Testis (tissue), 5 donors: Measurements from ENCODE around the gene CRISP2. TPM values are rescaled to one million over a fixed set of nuclear protein-coding genes. Genes with fewer than 3 reads are reported as not detected.

Source experiments
- DNase-seq: peaks from one replicate; pipeline ENCODE4 v3.0.0-alpha.2; 2019
- H3K27ac ChIP-seq, 2 donors: fragments of 200-600 bp; sonication (generic); one replicate each; pipeline ENCODE4 v1.5.1; 2019
- H3K27me3 ChIP-seq: fragments of 200-600 bp; sonication (generic); one replicate; pipeline ENCODE4 v1.5.1; 2019
- H3K36me3 ChIP-seq: fragments of 200-600 bp; sonication (generic); one replicate; pipeline ENCODE4 v1.5.1; 2017; ENCODE audit warnings: low read depth; ENCODE audit errors: missing control alignments
- H3K4me1 ChIP-seq: fragments of 200-600 bp; sonication (generic); one replicate; pipeline ENCODE4 v1.5.1; 2019
- H3K4me3 ChIP-seq, 2 donors: fragments of 200-600 bp; sonication (generic); one replicate each; pipeline ENCODE4 v1.5.1; 2017 to 2019
- H3K9me3 ChIP-seq: fragments of 200-600 bp; sonication (generic); one replicate; pipeline ENCODE4 v1.5.1; 2017
- POLR2A ChIP-seq: fragments of 450-650 bp; IDR thresholded peaks from one replicate; pipeline ENCODE4 v1.6.1; 2017; ENCODE audit warnings: antibody characterized with exemption, mild to moderate bottlenecking, moderate library complexity
- WGBS, 2 donors: methylation state at CpG; one replicate each; pipeline ENCODE4 v1.1.5; 2018; 5-methylcytosine and 5-hydroxymethylcytosine counted together
- intact Hi-C: fragments of 100-400 bp; cut with DNase I; formaldehyde crosslinking; loops from one replicate; pipeline ENCODE4 v1.15.1; 2023; ENCODE audit warnings: low total_unique reads
- long read RNA-seq, 2 donors: transcript quantifications; one replicate each; lab custom pipeline, GENCODE V29; 2026
- polyA plus RNA-seq: library from polyadenylated mRNA; stranded (reverse); fragments of 350-450 nt; fragmentation: Illumina TruSeq; extraction: RNeasy Lipid Tissue Mini Kit (QIAGEN cat#74804); gene quantifications from one replicate; pipeline ENCODE4 v1.2.3, GENCODE V29; 2014; ENCODE audit warnings: low read depth, low replicate concordance; ENCODE audit not compliant: insufficient read depth
- total RNA-seq, 2 donors: library from RNA; depleted of rRNA; stranded (reverse); fragments of >200 nt; gene quantifications; one replicate each; pipeline ENCODE4 v1.2.3, GENCODE V29; 2016
- TF ChIP-seq, protein P1 (sequence below), 3 experiments: fragments of 450-650 bp in 2 of 3; fragments of 200-600 bp in 1 of 3; sonication (generic) in 1 of 3; IDR thresholded peaks; one replicate each; pipeline ENCODE4 v1.5.1; 2016 to 2019; ENCODE audit warnings: antibody characterized with exemption in 3 of 3, mild to moderate bottlenecking in 2 of 3, moderate library complexity in 1 of 3

Gene CRISP2
- total RNA-seq (100 to 1,000 TPM; 197 to 739 TPM), polyA plus RNA-seq (709 TPM)
- long read RNA-seq, donor 1: 0 reads
- long read RNA-seq, donor 2, partial matches to known transcripts: 0 of 1 reads
- long read RNA-seq, donor 2, other reads (novel, unspliced or antisense): 0 of 1 reads

- no peaks in the 10 kb centered on the region for H3K9me3 ChIP-seq
- no peak within 1 kb of the TSS for H3K27ac ChIP-seq
- intact Hi-C loops: no loop called here
- no peaks in the 10 kb centered on the region for H3K4me1 ChIP-seq
- TF ChIP-seq, protein P1, sequence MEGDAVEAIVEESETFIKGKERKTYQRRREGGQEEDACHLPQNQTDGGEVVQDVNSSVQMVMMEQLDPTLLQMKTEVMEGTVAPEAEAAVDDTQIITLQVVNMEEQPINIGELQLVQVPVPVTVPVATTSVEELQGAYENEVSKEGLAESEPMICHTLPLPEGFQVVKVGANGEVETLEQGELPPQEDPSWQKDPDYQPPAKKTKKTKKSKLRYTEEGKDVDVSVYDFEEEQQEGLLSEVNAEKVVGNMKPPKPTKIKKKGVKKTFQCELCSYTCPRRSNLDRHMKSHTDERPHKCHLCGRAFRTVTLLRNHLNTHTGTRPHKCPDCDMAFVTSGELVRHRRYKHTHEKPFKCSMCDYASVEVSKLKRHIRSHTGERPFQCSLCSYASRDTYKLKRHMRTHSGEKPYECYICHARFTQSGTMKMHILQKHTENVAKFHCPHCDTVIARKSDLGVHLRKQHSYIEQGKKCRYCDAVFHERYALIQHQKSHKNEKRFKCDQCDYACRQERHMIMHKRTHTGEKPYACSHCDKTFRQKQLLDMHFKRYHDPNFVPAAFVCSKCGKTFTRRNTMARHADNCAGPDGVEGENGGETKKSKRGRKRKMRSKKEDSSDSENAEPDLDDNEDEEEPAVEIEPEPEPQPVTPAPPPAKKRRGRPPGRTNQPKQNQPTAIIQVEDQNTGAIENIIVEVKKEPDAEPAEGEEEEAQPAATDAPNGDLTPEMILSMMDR (IDR thresholded peaks at IDR 0.05): no peak
- no peak for TF ChIP-seq POLR2A
- DNase-seq: peak; percentile 52
- H3K36me3 ChIP-seq: no peaks in the 10 kb centered on the region
- H3K27me3 ChIP-seq: no peaks in the 10 kb centered on the region
- H3K4me3 ChIP-seq: peak within 1 kb of the TSS; percentile 15 to 40
- WGBS, 2 donors: 27 to 41% methylated on average over 26 of the region's 26 CpGs
These were observed at the start of gene CRISP2 for GRCh38 chr6:49713346-49713745. Gene CRISP2, minus strand, starts transcription at chr6:49713543. Its CDS starts 4,347 bp downstream, at chr6:49709196.

GRCh38 chr6:49744259-49744658 lies 30.9 kb upstream of the CRISP2 start, which contains the start of gene CRISP3:
Gene CRISP3, minus strand, starts transcription at chr6:49744388. Its CDS starts 21 bp downstream, at chr6:49744367.
- no peaks in the 10 kb centered on the region for H3K4me1 ChIP-seq
- no peak for DNase-seq
- 52 to 62% methylated on average over 1 of the region's 1 CpG for WGBS, 2 donors
- no peaks in the 10 kb centered on the region for H3K36me3 ChIP-seq
- no peaks in the 10 kb centered on the region for H3K27me3 ChIP-seq
- no peak within 1 kb of the TSS for H3K4me3 ChIP-seq
- H3K9me3 ChIP-seq: no peaks in the 10 kb centered on the region
- TF ChIP-seq, protein P1 (IDR thresholded peaks at IDR 0.05): no peak
- H3K27ac ChIP-seq: no peak within 1 kb of the TSS
- intact Hi-C loops: no loop called here

DNA sequence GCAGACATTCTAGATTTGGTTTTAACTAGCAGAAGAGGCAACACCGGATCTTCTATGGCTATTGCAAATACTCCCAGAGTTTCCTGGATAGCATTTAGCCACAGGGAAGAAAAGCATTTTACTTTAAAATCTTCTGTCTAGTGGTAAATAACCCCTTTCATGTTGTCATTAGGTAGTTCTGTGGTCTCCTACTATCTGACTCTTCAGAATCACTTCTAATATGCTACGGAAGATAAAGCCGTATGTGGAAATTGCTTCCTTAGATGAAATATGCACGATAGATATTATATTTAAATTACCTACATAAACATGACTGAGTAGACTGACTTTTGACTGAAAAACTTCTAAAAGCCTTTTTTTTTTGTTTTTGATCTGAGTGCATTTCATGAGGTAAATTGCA lies 30.1 kb upstream of the CRISP2 start:
- H3K27ac ChIP-seq: no peak overlapping the region
- no peak overlapping the region for H3K4me3 ChIP-seq
- H3K9me3 ChIP-seq: no peaks in the 10 kb centered on the region

GRCh38 chr6:49739423-49739822 lies 26.1 kb upstream of the CRISP2 start:
- no peaks in the 10 kb centered on the region for H3K27me3 ChIP-seq
- H3K9me3 ChIP-seq: no peaks in the 10 kb centered on the region
- no peak for DNase-seq
- TF ChIP-seq POLR2A: no peak
- TF ChIP-seq, protein P1 (IDR thresholded peaks at IDR 0.05): no peak
- intact Hi-C loops: no loop called here
- no peaks in the 10 kb centered on the region for H3K4me1 ChIP-seq
- no peaks in the 10 kb centered on the region for H3K36me3 ChIP-seq
- 82 to 84% methylated on average over 2 of the region's 2 CpGs for WGBS, 2 donors
- H3K27ac ChIP-seq: no peak overlapping the region
- H3K4me3 ChIP-seq: no peak overlapping the region

More for the DNA sequence above, 30.1 kb upstream of the CRISP2 start:
- no peak for DNase-seq
- intact Hi-C loops: no loop called here
- TF ChIP-seq, protein P1 (IDR thresholded peaks at IDR 0.05): no peak
- no peak for TF ChIP-seq POLR2A
- Histone ChIP-seq H3K36me3 (no peaks in the 10 kb centered on the region), H3K4me1 (no peaks in the 10 kb centered on the region), H3K27me3 (no peaks in the 10 kb centered on the region)
- WGBS, 2 donors: 63 to 64% methylated on average over 4 of the region's 4 CpGs

DNA sequence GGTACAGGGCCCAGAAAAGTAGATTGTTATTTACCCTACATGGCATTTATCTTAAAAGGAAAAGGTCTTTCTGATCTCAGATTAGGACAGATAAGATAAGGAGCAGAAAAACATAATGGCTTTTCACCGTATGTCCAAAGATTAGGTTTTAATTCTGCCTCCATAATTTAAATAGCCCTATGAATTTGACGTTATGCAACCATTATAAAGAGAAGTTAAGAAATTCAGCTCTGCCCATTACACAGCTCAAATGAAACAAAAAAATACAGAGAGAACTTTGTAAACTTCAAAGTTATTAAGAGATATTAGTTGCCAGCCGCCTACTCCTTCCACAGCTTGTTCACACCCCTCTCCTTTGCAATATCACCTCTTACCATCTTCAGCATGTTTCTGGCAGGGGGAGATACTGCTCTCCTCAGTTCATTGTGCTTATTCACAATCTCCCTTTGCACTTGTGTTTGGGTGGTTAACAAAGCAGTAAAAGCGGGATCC lies 22.7 kb upstream of the CRISP2 start:
- Histone ChIP-seq H3K27ac (no peak overlapping the region), H3K36me3 (no peaks in the 10 kb centered on the region), H3K4me3 (no peak overlapping the region), H3K27me3 (no peaks in the 10 kb centered on the region), H3K4me1 (no peaks in the 10 kb centered on the region), H3K9me3 (no peaks in the 10 kb centered on the region)
- no peak for TF ChIP-seq POLR2A
- TF ChIP-seq, protein P1 (IDR thresholded peaks at IDR 0.05): no peak
- WGBS, 2 donors: 48 to 56% methylated on average over 4 of the region's 4 CpGs
- intact Hi-C loops: no loop called here
- no peak for DNase-seq
